CD14-positive monocyte (primary cell): Measurements from ENCODE around the gene KANK2. TPM values are rescaled to one million over a fixed set of nuclear protein-coding genes. Genes with fewer than 3 reads are reported as not detected.

Experiments
- DNase-seq, 3 donors: peaks; one replicate each; pipeline ENCODE4 v3.0.0-alpha.2; 2011 to 2022
- H2AFZ ChIP-seq: 2 replicates; pipeline ENCODE4 v1.6.0; 2012; ENCODE audit warnings: mild to moderate bottlenecking, low read depth, low read length, inconsistent platforms; ENCODE audit not compliant: insufficient read depth, poor library complexity, severe bottlenecking
- H3K27ac ChIP-seq, 2 donors: 1 replicate in 1 of 2; 2 replicates in 1 of 2; pipeline ENCODE4 v1.5.1; 2012 to 2013; ENCODE audit warnings: low read length in 2 of 2, control low read depth in 1 of 2, inconsistent platforms in 1 of 2, low read depth in 1 of 2, mild to moderate bottlenecking in 1 of 2
- H3K27me3 ChIP-seq, 2 donors: one replicate each; pipeline versions ENCODE4 v1.6.0 to v1.6.1; 2011 to 2013; ENCODE audit warnings: low read length in 2 of 2; ENCODE audit not compliant: control insufficient read depth in 2 of 2, insufficient read depth in 2 of 2
- H3K36me3 ChIP-seq, 2 donors: replicated peaks in 1 of 2; 1 replicate in 1 of 2; 2 replicates in 1 of 2; pipeline versions ENCODE4 v1.5.1 to v1.6.1; 2012 to 2013; ENCODE audit warnings: low read length in 2 of 2, control low read depth in 1 of 2, inconsistent platforms in 1 of 2, mild to moderate bottlenecking in 1 of 2; ENCODE audit not compliant: insufficient read depth in 2 of 2, control insufficient read depth in 1 of 2
- H3K4me1 ChIP-seq, 2 donors: 1 replicate in 1 of 2; 2 replicates in 1 of 2; pipeline versions ENCODE4 v1.5.1 to v1.6.1; 2012 to 2013; ENCODE audit warnings: low read length in 2 of 2, control low read depth in 1 of 2, inconsistent platforms in 1 of 2, mild to moderate bottlenecking in 1 of 2, moderate library complexity in 1 of 2; ENCODE audit not compliant: insufficient read depth in 2 of 2, control insufficient read depth in 1 of 2
- H3K4me2 ChIP-seq: replicated peaks from 2 replicates; pipeline ENCODE3; 2012; ENCODE audit warnings: low read length, moderate library complexity, mild to moderate bottlenecking; ENCODE audit not compliant: poor library complexity, severe bottlenecking; ENCODE audit errors: extremely low read depth
- H3K4me3 ChIP-seq, 3 experiments: fragments of 200-600 bp in 1 of 3; sonication (generic) in 1 of 3; replicated peaks in 1 of 3; 1 replicate in 2 of 3; 2 replicates in 1 of 3; pipeline ENCODE4 v1.5.1; 2011 to 2013; ENCODE audit warnings: low read length in 3 of 3, mild to moderate bottlenecking in 3 of 3, control low read depth in 2 of 3, low read depth in 2 of 3, inconsistent platforms in 1 of 3, moderate library complexity in 1 of 3
- H3K79me2 ChIP-seq: 2 replicates; pipeline ENCODE4 v1.6.0; 2012; ENCODE audit warnings: mild to moderate bottlenecking, control low read depth, inconsistent platforms, low read length, moderate library complexity; ENCODE audit not compliant: insufficient read depth
- H3K9ac ChIP-seq: 2 replicates; pipeline ENCODE4 v1.6.0; 2017; ENCODE audit warnings: low read length, mild to moderate bottlenecking; ENCODE audit not compliant: insufficient read depth, poor library complexity, severe bottlenecking
- H3K9me3 ChIP-seq, 2 donors: replicated peaks in 1 of 2; 1 replicate in 1 of 2; 2 replicates in 1 of 2; pipeline versions ENCODE4 v1.5.1 to v1.6.1; 2012 to 2013; ENCODE audit warnings: low read length in 2 of 2, control low read depth in 1 of 2; ENCODE audit not compliant: control insufficient read depth in 1 of 2, insufficient read depth in 1 of 2
- H4K20me1 ChIP-seq: 2 replicates; pipeline ENCODE4 v1.6.0; 2012; ENCODE audit warnings: mild to moderate bottlenecking, low read length, control low read depth, moderate library complexity; ENCODE audit not compliant: insufficient read depth
- H3K27ac Mint-ChIP-seq, 7 donors: one replicate each; pipeline ENCODE4 v1.8.0; 2020; ENCODE audit warnings: mild to moderate bottlenecking in 7 of 7, mixed read lengths in 7 of 7, moderate library complexity in 6 of 7, inconsistent platforms in 2 of 7
- H3K27me3 Mint-ChIP-seq, 3 donors: one replicate each; pipeline ENCODE4 v1.8.0; 2021 to 2022; ENCODE audit warnings: low read depth in 3 of 3, mild to moderate bottlenecking in 3 of 3, mixed read lengths in 3 of 3, moderate library complexity in 3 of 3, inconsistent platforms in 1 of 3
- H3K36me3 Mint-ChIP-seq, 2 donors: one replicate each; pipeline ENCODE4 v1.8.0; 2020; ENCODE audit warnings: mixed read lengths in 2 of 2, inconsistent platforms in 1 of 2, mild to moderate bottlenecking in 1 of 2
- H3K4me1 Mint-ChIP-seq: one replicate; pipeline ENCODE4 v1.8.0; 2020; ENCODE audit warnings: mild to moderate bottlenecking, mixed read lengths
- H3K4me3 Mint-ChIP-seq, 2 donors: one replicate each; pipeline ENCODE4 v1.8.0; 2020; ENCODE audit warnings: mild to moderate bottlenecking in 2 of 2, mixed read lengths in 2 of 2, moderate library complexity in 1 of 2
- H3K9me3 Mint-ChIP-seq, 7 donors: one replicate each; pipeline ENCODE4 v1.8.0; 2020 to 2022; ENCODE audit warnings: mixed read lengths in 7 of 7, mild to moderate bottlenecking in 6 of 7, moderate library complexity in 6 of 7, inconsistent platforms in 2 of 7
- CTCF ChIP-seq: fragments of 200-600 bp; IDR thresholded peaks from one replicate; pipeline ENCODE4 v1.8.0; 2022; ENCODE audit warnings: antibody characterized with exemption, mild to moderate bottlenecking
- WGBS: methylation state at CpG from one replicate; pipeline ENCODE4 v1.1.5; 2013; ENCODE audit warnings: missing lambda C conversion rate; ENCODE audit not compliant: insufficient coverage; 5-methylcytosine and 5-hydroxymethylcytosine counted together
- intact Hi-C, 2 donors: fragments of 100-400 bp; cut with micrococcal nuclease; formaldehyde crosslinking; loops; one replicate each; pipeline versions ENCODE4 v1.15.0 to v1.15.1; 2023
- polyA plus RNA-seq, 3 donors: library from polyadenylated mRNA; depleted of rRNA in 1 of 3; unstranded in 2 of 3; stranded (reverse) in 1 of 3; fragments of 300-500 nt in 2 of 3; fragments of >200 nt in 1 of 3; fragmentation: Illumina TruSeq in 2 of 3; gene quantifications; 1 replicate in 2 of 3; 2 replicates in 1 of 3; pipeline ENCODE4 v1.2.3, GENCODE V29; 2012 to 2021

The KANK2 gene
- polyA plus RNA-seq, 3 donors = 0.40 to 1.3 (median 0.64) TPM

- no peak overlapping the region for H2AFZ ChIP-seq
- no peak overlapping the region for H3K27ac ChIP-seq
- WGBS = 41% methylated on average over 8 of the region's 17 CpGs
- DNase-seq = peak; percentile 69 to 86 (median 72)
- H3K9ac ChIP-seq = no peak overlapping the region
- H3K9me3 Mint-ChIP-seq = peaks cover 0 to 2% (median 0%) of the 10 kb centered on the region in 7 donors
- peak overlapping the region in 3 of 7 donors; percentile 63 to 64 (median 64) for H3K27ac Mint-ChIP-seq
- peak; percentile 91 for TF ChIP-seq CTCF
- H3K36me3 ChIP-seq = no peaks in the 10 kb centered on the region
- no peak overlapping the region for H3K4me3 ChIP-seq
- H3K9me3 ChIP-seq = no peaks in the 10 kb centered on the region
- no peaks in the 10 kb centered on the region for H3K27me3 ChIP-seq
- H4K20me1 ChIP-seq = no peaks in the 10 kb centered on the region
- peaks cover 11% of the 10 kb centered on the region for H3K4me1 Mint-ChIP-seq
- peak overlapping the region in 1 of 2 donors; percentile 28 for H3K4me3 Mint-ChIP-seq
- H3K36me3 Mint-ChIP-seq = no peaks in the 10 kb centered on the region
- peaks cover 4 to 8% (median 7%) of the 10 kb centered on the region in 3 donors for H3K27me3 Mint-ChIP-seq
- no peak overlapping the region for H3K4me2 ChIP-seq
- H3K4me1 ChIP-seq = peaks cover 0 to 11% of the 10 kb centered on the region in 2 donors
- no peaks in the 10 kb centered on the region for H3K79me2 ChIP-seq
- intact Hi-C loops = loop anchor here (5.0 kb wide), 1 partner anchor 66 kb away; no protein-coding TSS in a partner anchor
Measured at GRCh38 chr19:11203194-11204075, 6.1 kb upstream of the KANK2 start.

- H3K4me3 ChIP-seq = no peak overlapping the region
- no peaks in the 10 kb centered on the region for H3K36me3 ChIP-seq
- H3K4me3 Mint-ChIP-seq = no peak overlapping the region
- no peak overlapping the region for H3K27ac Mint-ChIP-seq
- H3K27ac ChIP-seq = no peak overlapping the region
- no peaks in the 10 kb centered on the region for H3K79me2 ChIP-seq
- no peak for TF ChIP-seq CTCF
- no peak overlapping the region for H2AFZ ChIP-seq
- peaks cover 0 to 2% (median 0%) of the 10 kb centered on the region in 7 donors for H3K9me3 Mint-ChIP-seq
- H3K36me3 Mint-ChIP-seq = no peaks in the 10 kb centered on the region
- peaks cover 4 to 17% of the 10 kb centered on the region in 2 donors for H3K4me1 ChIP-seq
- H3K9me3 ChIP-seq = no peaks in the 10 kb centered on the region
- H3K27me3 Mint-ChIP-seq = peaks cover 4 to 8% (median 6%) of the 10 kb centered on the region in 3 donors
- H4K20me1 ChIP-seq = no peaks in the 10 kb centered on the region
- intact Hi-C loops = loop anchor here (5.0 kb wide), 1 partner anchor 65 kb away; no protein-coding TSS in a partner anchor
- H3K4me2 ChIP-seq = no peak overlapping the region
- DNase-seq = no peak
- H3K27me3 ChIP-seq = no peaks in the 10 kb centered on the region
- no peak overlapping the region for H3K9ac ChIP-seq
- peaks cover 14% of the 10 kb centered on the region for H3K4me1 Mint-ChIP-seq
- 81% methylated on average over 12 of the region's 20 CpGs for WGBS
Measured at GRCh38 chr19:11202488-11203193, 5.3 kb upstream of the KANK2 start.
